ENCODE data around the gene DOK4.
A peak's percentile ranks its signal among the peaks of the same experiment; 100 is the strongest.
"Not testable (repeated sequence)": the region's sequence is repeated elsewhere in the genome, so short reads cannot be mapped to it uniquely, and the experiment has no call there.

The DOK4 gene

DNA sequence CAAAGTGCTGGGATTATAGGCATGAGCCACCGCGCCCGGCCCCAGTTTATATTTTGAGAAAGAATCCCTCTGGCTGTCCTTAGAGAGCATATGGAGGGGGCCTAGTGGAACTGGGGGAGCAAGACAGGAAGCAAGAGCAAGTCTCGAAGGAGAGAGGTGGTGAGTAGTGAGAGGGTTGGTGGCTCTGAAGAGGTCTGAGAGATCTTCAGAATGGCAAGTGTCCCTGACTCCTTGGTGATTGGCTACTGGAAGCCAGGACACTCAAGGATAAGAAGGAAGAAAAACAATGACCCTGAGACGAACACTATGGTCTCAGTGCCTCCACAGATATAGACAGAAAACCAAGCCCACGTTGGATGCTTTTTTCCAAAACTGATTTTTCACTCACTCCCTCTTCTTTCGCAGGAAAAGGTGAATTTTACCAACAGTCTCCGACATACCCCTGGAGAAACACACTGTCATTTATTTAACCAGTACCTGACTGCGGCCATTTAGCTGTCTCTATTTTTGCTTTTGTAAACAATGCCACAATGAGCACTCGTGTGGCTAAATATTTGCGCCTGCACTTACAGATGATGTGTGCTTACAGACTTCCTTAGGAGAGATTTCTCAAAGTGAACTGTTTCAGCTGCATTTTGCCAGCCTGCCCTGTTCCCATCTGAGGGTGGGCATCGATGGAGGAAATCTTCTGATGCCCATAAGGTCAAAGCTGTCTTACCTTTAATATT lies 15.9 kb upstream of the DOK4 start:
- Mint-ChIP-seq H3K4me1 (peaks cover 44% of the 10 kb centered on the region), H3K9me3 (no peaks in the 10 kb centered on the region), H3K27ac (peak overlapping the region in 2 of 3 experiments; percentile 39 to 68), H3K4me3 (no peak overlapping the region), H3K36me3 (ENCODE audit: low read depth) (no peaks in the 10 kb centered on the region), H3K27me3 (ENCODE audit: low read depth) (peaks cover 15% of the 10 kb centered on the region)
- no peak for TF ChIP-seq CTCF (IDR thresholded peaks at IDR 0.05; ENCODE audit: unreplicated experiment in 3 of 3)

GRCh38 chr16:57501492-57501891 lies 15.2 kb upstream of the DOK4 start:
- TF ChIP-seq CTCF (IDR thresholded peaks at IDR 0.05; ENCODE audit: unreplicated experiment in 3 of 3), result no peak
- Mint-ChIP-seq H3K4me3 (no peak overlapping the region), H3K27ac (peak overlapping the region in 2 of 3 experiments; percentile 19 to 47), H3K4me1 (peaks cover 41% of the 10 kb centered on the region), H3K36me3 (ENCODE audit: low read depth) (no peaks in the 10 kb centered on the region), H3K27me3 (ENCODE audit: low read depth) (peaks cover 16% of the 10 kb centered on the region), H3K9me3 (no peaks in the 10 kb centered on the region)

GRCh38 chr16:57500578-57501111 lies 14.4 kb upstream of the DOK4 start:
- Mint-ChIP-seq H3K36me3 (ENCODE audit: low read depth) (no peaks in the 10 kb centered on the region), H3K9me3 (no peaks in the 10 kb centered on the region), H3K27me3 (ENCODE audit: low read depth) (peaks cover 16% of the 10 kb centered on the region), H3K27ac (peak overlapping the region; percentile 19 to 47 (median 43)), H3K4me1 (peaks cover 41% of the 10 kb centered on the region), H3K4me3 (peak overlapping the region in 1 of 3 experiments; percentile 9)
- TF ChIP-seq CTCF (IDR thresholded peaks at IDR 0.05; ENCODE audit: unreplicated experiment in 3 of 3), result no peak

GRCh38 chr16:57499941-57500340 lies 13.6 kb upstream of the DOK4 start:
- not testable (repeated sequence) for H3K4me3 Mint-ChIP-seq; H3K27ac Mint-ChIP-seq; H3K9me3 Mint-ChIP-seq; H3K36me3 Mint-ChIP-seq (ENCODE audit: low read depth)
- Mint-ChIP-seq H3K4me1 (peaks cover 41% of the 10 kb centered on the region), H3K27me3 (ENCODE audit: low read depth) (peaks cover 16% of the 10 kb centered on the region)

DNA sequence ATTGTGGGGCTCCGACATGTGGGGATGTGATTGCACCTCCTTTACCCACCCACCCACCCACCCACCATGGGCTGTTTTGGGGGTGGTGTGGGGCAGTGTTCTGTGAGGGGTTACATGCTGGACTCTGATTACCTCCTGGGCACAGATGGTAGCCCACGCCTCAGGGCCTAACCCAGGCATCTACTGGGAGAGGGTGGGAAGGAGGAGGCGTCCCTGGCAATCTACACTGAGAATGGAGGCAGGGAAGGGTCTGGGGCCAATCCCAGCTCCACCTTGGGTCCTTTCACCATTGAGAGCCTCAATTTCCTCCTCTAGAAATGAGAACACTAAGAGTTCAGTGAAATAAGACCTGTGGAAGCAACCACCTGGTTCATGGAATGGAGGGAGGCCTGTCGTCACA lies 11.7 kb upstream of the DOK4 start:
- H3K27me3 Mint-ChIP-seq (ENCODE audit: low read depth), result peaks cover 16% of the 10 kb centered on the region
- no peak for TF ChIP-seq CTCF (IDR thresholded peaks at IDR 0.05; ENCODE audit: unreplicated experiment in 3 of 3)
- H3K9me3 Mint-ChIP-seq, result no peaks in the 10 kb centered on the region
- H3K27ac Mint-ChIP-seq, result no peak overlapping the region
- H3K4me3 Mint-ChIP-seq, result no peak overlapping the region
- no peaks in the 10 kb centered on the region for H3K36me3 Mint-ChIP-seq (ENCODE audit: low read depth)
- H3K4me1 Mint-ChIP-seq, result peaks cover 27% of the 10 kb centered on the region

- Mint-ChIP-seq H3K36me3 (ENCODE audit: low read depth) (no peaks in the 10 kb centered on the region), H3K4me3 (no peak overlapping the region), H3K9me3 (no peaks in the 10 kb centered on the region), H3K27me3 (ENCODE audit: low read depth) (peaks cover 12% of the 10 kb centered on the region), H3K27ac (no peak overlapping the region), H3K4me1 (peaks cover 18% of the 10 kb centered on the region)
- no peak for TF ChIP-seq CTCF (IDR thresholded peaks at IDR 0.05; ENCODE audit: unreplicated experiment in 3 of 3)
Observed at GRCh38 chr16:57497121-57497520, 10.8 kb upstream of the DOK4 start.
